Ovary (tissue), 3 donors: ENCODE measurements around the gene SLC16A3.

ENCODE experiments used
- POLR2A ChIP-seq: fragments of 450-650 bp; IDR thresholded peaks from one replicate; pipeline ENCODE4 v1.6.1; 2017; ENCODE audit warnings: antibody characterized with exemption, mild to moderate bottlenecking, moderate library complexity
- TF ChIP-seq, protein P1 (sequence below), 3 donors: fragments of 450-650 bp in 2 of 3; fragments of 200-600 bp in 1 of 3; IDR thresholded peaks; one replicate each; pipeline versions ENCODE4 v1.5.1 to v1.8.0; 2016 to 2022; ENCODE audit warnings: antibody characterized with exemption in 3 of 3, mild to moderate bottlenecking in 1 of 3
- donor health status: DM: no; HTN: no; CAD: no.

DNA sequence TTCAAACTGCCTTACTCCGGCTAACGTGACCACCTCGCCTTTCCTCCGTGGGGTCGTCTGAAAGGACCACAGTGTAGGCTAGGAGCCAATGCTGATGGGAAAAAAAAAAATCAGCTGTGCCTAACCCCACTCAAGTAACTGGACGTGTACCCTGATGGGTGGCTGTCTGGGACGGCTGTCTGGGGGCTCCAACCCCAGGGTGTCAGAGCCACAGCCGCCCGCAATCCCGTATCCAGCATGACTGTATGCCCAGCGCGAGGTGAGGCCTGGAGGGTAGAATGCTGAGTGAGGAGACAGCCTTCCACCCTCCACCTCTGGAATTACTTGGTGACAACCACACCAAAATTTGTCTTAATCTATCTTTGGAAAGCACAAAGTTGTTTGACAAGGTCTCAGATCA is 41.8 kb downstream of the SLC16A3 start:
- TF ChIP-seq, protein P1, sequence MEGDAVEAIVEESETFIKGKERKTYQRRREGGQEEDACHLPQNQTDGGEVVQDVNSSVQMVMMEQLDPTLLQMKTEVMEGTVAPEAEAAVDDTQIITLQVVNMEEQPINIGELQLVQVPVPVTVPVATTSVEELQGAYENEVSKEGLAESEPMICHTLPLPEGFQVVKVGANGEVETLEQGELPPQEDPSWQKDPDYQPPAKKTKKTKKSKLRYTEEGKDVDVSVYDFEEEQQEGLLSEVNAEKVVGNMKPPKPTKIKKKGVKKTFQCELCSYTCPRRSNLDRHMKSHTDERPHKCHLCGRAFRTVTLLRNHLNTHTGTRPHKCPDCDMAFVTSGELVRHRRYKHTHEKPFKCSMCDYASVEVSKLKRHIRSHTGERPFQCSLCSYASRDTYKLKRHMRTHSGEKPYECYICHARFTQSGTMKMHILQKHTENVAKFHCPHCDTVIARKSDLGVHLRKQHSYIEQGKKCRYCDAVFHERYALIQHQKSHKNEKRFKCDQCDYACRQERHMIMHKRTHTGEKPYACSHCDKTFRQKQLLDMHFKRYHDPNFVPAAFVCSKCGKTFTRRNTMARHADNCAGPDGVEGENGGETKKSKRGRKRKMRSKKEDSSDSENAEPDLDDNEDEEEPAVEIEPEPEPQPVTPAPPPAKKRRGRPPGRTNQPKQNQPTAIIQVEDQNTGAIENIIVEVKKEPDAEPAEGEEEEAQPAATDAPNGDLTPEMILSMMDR (IDR thresholded peaks at IDR 0.05): no peak
- TF ChIP-seq POLR2A: no peak
